ENCODE results near the gene TTC6. TPM values are rescaled to one million over a fixed set of nuclear protein-coding genes. Genes with fewer than 3 reads are reported as not detected.

The TTC6 gene
- total and polyA plus RNA-seq, 10 of the 15 experiments (the other 5 are each of a cell fraction or from before 2014, with no cell fraction given): not detected

- FAIRE-seq (no peak), DNase-seq (ENCODE audit: low read depth, low spot score) (no peak), ATAC-seq (no peak)
- Histone ChIP-seq H3K36me3 (ENCODE audit: control insufficient read depth in 2 of 2, insufficient read depth in 2 of 2, low read length in 1 of 2) (no peaks in the 10 kb centered on the region), H3K27me3 (replicated peaks in 1 of 2; ENCODE audit: control insufficient read depth in 2 of 2, insufficient read depth in 2 of 2, low read length in 1 of 2) (no peaks in the 10 kb centered on the region), H3K9me3 (replicated peaks; ENCODE audit: control insufficient read depth, insufficient read depth, low read length) (no peaks in the 10 kb centered on the region; the same call in 2 of the 3 replicates), H3K4me1 (ENCODE audit: control insufficient read depth, insufficient read depth, low read length) (no peaks in the 10 kb centered on the region), H4K20me1 (ENCODE audit: control insufficient read depth, insufficient read depth) (no peaks in the 10 kb centered on the region), H3K9ac (ENCODE audit: control insufficient read depth, insufficient read depth, low read length) (no peak overlapping the region), H3K79me2 (ENCODE audit: control insufficient read depth, insufficient read depth, low read length) (no peaks in the 10 kb centered on the region), H2AFZ (ENCODE audit: control insufficient read depth, low read depth, low read length) (no peak overlapping the region), H3K4me2 (ENCODE audit: control insufficient read depth, insufficient read depth) (no peak overlapping the region), H3K27ac (ENCODE audit: control insufficient read depth, insufficient read depth) (no peak overlapping the region), H3K4me3 (no peak overlapping the region)
- ChIA-PET RAD21 (ENCODE audit: unreplicated experiment) (no interaction called here), SMC1A (ENCODE audit: uncharacterized antibody, unreplicated experiment) (no interaction called here), POLR2A (no interaction called here), CTCF (no interaction called here)
- WGBS (ENCODE audit: insufficient coverage, insufficient replicate concordance, low lambda C conversion rate, missing lambda C conversion rate): 0% methylated on average over 1 of the region's 1 CpG
- intact Hi-C loops (cut with micrococcal nuclease; ENCODE audit: unreplicated experiment) (no loop called here), in situ Hi-C loops (cut with MboI) (no loop called here)
- no TSS peak for BruUV-seq (replicated peaks)
- TF ChIP-seq SMAD5 (IDR thresholded peaks at IDR 0.05; ENCODE audit: low read depth) (no peak), ZNF24 (IDR thresholded peaks at IDR 0.05) (no peak), LARP7 (IDR thresholded peaks at IDR 0.05) (no peak), POU2F2 (IDR thresholded peaks at IDR 0.05; ENCODE audit: borderline replicate concordance, low read depth, low read length) (no peak), SKIL (IDR thresholded peaks at IDR 0.05; ENCODE audit: low read depth, poor library complexity, severe bottlenecking) (no peak), HDAC6 (IDR thresholded peaks at IDR 0.05; ENCODE audit: unreplicated experiment) (no peak), JUNB (IDR thresholded peaks at IDR 0.05) (no peak), BHLHE40 (IDR thresholded peaks at IDR 0.05; ENCODE audit: borderline replicate concordance in 1 of 2, low read depth in 2 of 2, low read length in 1 of 2) (no peak), BCL3 (IDR thresholded peaks at IDR 0.05; ENCODE audit: borderline replicate concordance, insufficient read depth, low read depth, low read length, poor library complexity, severe bottlenecking) (no peak), ETV6 (conservative IDR thresholded peaks at IDR 0.05 in 1 of 2, IDR thresholded peaks at IDR 0.05 in 1 of 2; ENCODE audit: borderline replicate concordance in 1 of 2, low read depth in 1 of 2) (no peak), FOXK2 (IDR thresholded peaks at IDR 0.05) (no peak), BRCA1 (IDR thresholded peaks at IDR 0.05; ENCODE audit: low read depth, low read length) (no peak), WRNIP1 (IDR thresholded peaks at IDR 0.05; ENCODE audit: borderline replicate concordance, low read depth, low read length) (no peak), E2F4 (IDR thresholded peaks at IDR 0.05; ENCODE audit: low read depth, low read length) (no peak), HCFC1 (IDR thresholded peaks at IDR 0.05; ENCODE audit: low read length) (no peak)
These were observed 28.1 kb downstream of the TTC6 start for GRCh38 chr14:37623426-37623951.

Measured in GM12878 (cell line).